ENCODE measurements around the gene MST1. TPM values are rescaled to one million over a fixed set of nuclear protein-coding genes. Genes with fewer than 3 reads are reported as not detected.

The MST1 gene
- total RNA-seq, 6 donors from 2014 or later = 8.9 to 58.7 (median 18.1) TPM

GRCh38 chr3:49707113-49707480 is 17.8 kb upstream of the MST1 start:
- no peaks in the 10 kb centered on the region for H3K9me3 ChIP-seq
- H3K4me3 ChIP-seq = no peak overlapping the region
- no peak for DNase-seq
- ATAC-seq (ENCODE audit: low FRiP score in 2 of 2) = no peak
- peaks cover 2 to 48% (median 34%) of the 10 kb centered on the region in 4 donors for H3K36me3 ChIP-seq
- H3K27ac ChIP-seq = no peak overlapping the region
- 72 to 84% methylated on average over 4 of the region's 4 CpGs for WGBS, 2 donors
- TF ChIP-seq POLR2A (IDR thresholded peaks at IDR 0.05) (no peak), POLR2AphosphoS5 (IDR thresholded peaks at IDR 0.05) (no peak), CTCF (IDR thresholded peaks at IDR 0.05) (no peak), EP300 (IDR thresholded peaks at IDR 0.05) (no peak)
- H3K4me1 ChIP-seq = peaks cover 0 to 12% (median 3%) of the 10 kb centered on the region in 4 donors
- no peaks in the 10 kb centered on the region for H3K27me3 ChIP-seq

DNA sequence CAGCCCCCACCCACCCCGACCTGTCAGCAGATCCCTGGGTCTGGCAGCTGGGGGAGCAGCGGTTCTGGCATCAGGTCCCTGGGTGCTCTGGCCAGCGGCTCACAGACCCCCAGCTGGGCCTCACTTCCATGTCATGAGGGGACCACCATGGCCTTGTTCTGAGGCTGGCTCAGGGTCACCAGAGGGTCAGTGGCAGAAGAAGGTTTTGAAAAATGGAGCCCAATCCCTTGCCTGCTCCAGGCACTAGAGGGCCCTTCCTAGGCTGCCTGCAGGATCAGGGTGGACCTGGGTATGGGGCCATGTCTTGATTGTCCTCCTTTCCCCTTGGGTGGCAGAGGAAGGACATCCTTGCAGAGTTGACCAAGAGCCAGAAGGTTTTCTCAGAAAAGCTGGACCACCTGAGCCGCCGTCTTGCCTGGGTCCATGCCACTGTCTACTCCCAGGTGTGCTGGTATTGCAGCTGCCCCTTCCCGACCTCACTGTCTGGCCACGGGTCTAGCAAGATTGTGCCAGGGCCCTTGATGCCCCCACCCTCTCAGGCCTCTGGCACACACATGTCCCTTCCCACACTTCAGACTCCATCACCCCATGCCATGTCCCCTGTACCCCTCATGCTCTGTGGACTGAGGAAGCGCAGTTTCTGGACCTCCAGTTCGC is 17.3 kb upstream of the MST1 start:
- Histone ChIP-seq H3K27ac (no peak overlapping the region), H3K36me3 (peaks cover 2 to 53% (median 34%) of the 10 kb centered on the region in 4 donors)
- no peak for ATAC-seq (ENCODE audit: low FRiP score in 2 of 2)

DNA sequence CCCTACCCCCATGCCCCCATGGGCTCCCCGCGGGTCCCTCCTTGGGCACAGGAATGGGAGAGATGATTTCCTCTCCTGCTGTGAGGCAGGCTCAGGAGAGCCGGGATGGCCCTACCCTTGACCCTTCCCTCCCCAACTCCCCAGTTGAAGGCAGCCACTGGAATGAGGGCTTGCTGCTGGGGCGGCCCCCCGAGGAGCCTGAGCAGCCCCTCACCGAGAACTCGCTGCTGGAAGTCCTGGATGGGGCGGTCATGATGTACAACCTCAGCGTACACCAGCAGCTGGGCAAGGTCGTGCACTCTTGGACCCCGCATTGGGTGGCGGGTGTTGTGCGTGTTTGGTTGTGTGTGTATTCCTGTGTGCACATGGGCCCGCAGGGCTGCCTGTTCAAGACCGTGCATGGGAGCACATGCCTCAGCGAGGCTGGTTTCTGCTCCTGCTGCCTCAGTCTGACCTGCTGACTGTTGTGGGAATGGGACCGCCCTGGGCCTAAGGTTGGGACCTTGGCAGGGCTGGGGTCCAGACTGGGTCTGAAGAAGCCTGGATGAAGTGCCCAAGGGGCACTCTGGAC is 16.2 kb upstream of the MST1 start:
- peaks cover 0 to 12% (median 3%) of the 10 kb centered on the region in 4 donors for H3K4me1 ChIP-seq
- TF ChIP-seq POLR2AphosphoS5 (IDR thresholded peaks at IDR 0.05) = no peak
- TF ChIP-seq POLR2A (IDR thresholded peaks at IDR 0.05) = no peak
- no peak for TF ChIP-seq CTCF (IDR thresholded peaks at IDR 0.05)
- TF ChIP-seq EP300 (IDR thresholded peaks at IDR 0.05) = no peak
- H3K4me3 ChIP-seq = no peak overlapping the region
- peaks cover 2 to 60% (median 42%) of the 10 kb centered on the region in 4 donors for H3K36me3 ChIP-seq
- no peak overlapping the region for H3K27ac ChIP-seq
- 93% methylated on average over 15 of the region's 17 CpGs; no CpG with 5 or more reads in 1 of the 2 donors for WGBS, 2 donors
- ATAC-seq (ENCODE audit: low FRiP score in 2 of 2) (no peak), DNase-seq (no peak)
- no peaks in the 10 kb centered on the region for H3K9me3 ChIP-seq
- H3K27me3 ChIP-seq = no peaks in the 10 kb centered on the region

More for the DNA sequence above, 17.3 kb upstream of the MST1 start:
- no peaks in the 10 kb centered on the region for H3K9me3 ChIP-seq
- 86 to 98% methylated on average over 4 to 8 of the region's 9 CpGs for whole genome bisulfite sequencing, 2 donors
- H3K27me3 ChIP-seq = no peaks in the 10 kb centered on the region
- peaks cover 0 to 12% (median 3%) of the 10 kb centered on the region in 4 donors for H3K4me1 ChIP-seq
- TF ChIP-seq POLR2AphosphoS5 (IDR thresholded peaks at IDR 0.05) = no peak
- TF ChIP-seq EP300 (IDR thresholded peaks at IDR 0.05) = no peak
- TF ChIP-seq CTCF (IDR thresholded peaks at IDR 0.05) = no peak
- no peak for TF ChIP-seq POLR2A (IDR thresholded peaks at IDR 0.05)
- no peak overlapping the region for H3K4me3 ChIP-seq
- no peak for DNase-seq

DNA sequence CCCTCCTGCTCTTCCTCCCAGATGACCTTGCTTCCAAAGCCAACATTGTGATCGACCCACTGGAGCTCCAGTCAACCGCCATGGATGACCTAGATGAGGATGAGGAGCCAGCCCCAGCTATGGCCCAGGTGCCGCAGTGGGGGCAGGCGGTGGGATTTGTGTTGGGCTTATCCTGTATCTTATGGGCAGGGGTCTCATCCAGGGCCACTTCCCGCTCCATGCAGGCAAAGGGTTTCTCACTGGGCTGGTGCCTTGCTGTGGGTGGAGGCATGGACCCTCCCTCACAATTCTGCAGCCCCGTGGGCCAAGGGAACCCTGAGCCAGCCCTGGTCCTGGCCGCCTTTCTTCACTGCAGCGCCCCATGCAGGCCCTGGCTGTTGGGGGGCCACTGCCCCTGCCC is 15.4 kb upstream of the MST1 start:
- no peaks in the 10 kb centered on the region for H3K9me3 ChIP-seq
- H3K36me3 ChIP-seq = peaks cover 2 to 68% (median 48%) of the 10 kb centered on the region in 4 donors
- peaks cover 0 to 12% (median 3%) of the 10 kb centered on the region in 4 donors for H3K4me1 ChIP-seq
- TF ChIP-seq POLR2A (IDR thresholded peaks at IDR 0.05) (no peak), CTCF (IDR thresholded peaks at IDR 0.05) (no peak), EP300 (IDR thresholded peaks at IDR 0.05) (no peak), POLR2AphosphoS5 (IDR thresholded peaks at IDR 0.05) (no peak)
- no peak overlapping the region for H3K4me3 ChIP-seq
- no peak for ATAC-seq (ENCODE audit: low FRiP score in 2 of 2)
- no peak overlapping the region for H3K27ac ChIP-seq
- no peak for DNase-seq
- 93 to 98% methylated on average over 3 to 8 of the region's 8 CpGs for WGBS, 2 donors
- H3K27me3 ChIP-seq = no peaks in the 10 kb centered on the region
